Activated T-cell treated with anti-CD3 and anti-CD28 coated beads, Interleukin-2, amount 50 U/mL, for 4 hours (primary cell): ENCODE data around the gene UGT1A3. TPM values are rescaled to one million over a fixed set of nuclear protein-coding genes. Genes with fewer than 3 reads are reported as not detected.

Experiments used
- ATAC-seq, 2 donors: fragments of 200-7000 bp; cut with Tn5 transposase; one replicate each; pipeline ENCODE4 v1.10.0; 2021
- DNase-seq: peaks from one replicate; pipeline ENCODE4 v3.0.0-alpha.2; 2020
- H3K27me3 Mint-ChIP-seq: one replicate; pipeline ENCODE4 v1.8.0; 2021; ENCODE audit warnings: low read depth, mixed read lengths
- H3K36me3 Mint-ChIP-seq: one replicate; pipeline ENCODE4 v1.8.0; 2022; ENCODE audit warnings: mixed read lengths; ENCODE audit not compliant: insufficient read depth
- H3K4me1 Mint-ChIP-seq: one replicate; pipeline ENCODE4 v1.8.0; 2021; ENCODE audit warnings: low read depth, mixed read lengths
- H3K4me3 Mint-ChIP-seq: one replicate; pipeline ENCODE4 v1.8.0; 2021; ENCODE audit warnings: mild to moderate bottlenecking, moderate library complexity, mixed read lengths
- H3K9me3 Mint-ChIP-seq: one replicate; pipeline ENCODE4 v1.8.0; 2021; ENCODE audit warnings: mixed read lengths
- total RNA-seq, 3 donors: library from RNA; stranded (reverse); gene quantifications; one replicate each; pipeline ENCODE4 v1.2.1, GENCODE V29; 2021

UGT1A3 gene
- total RNA-seq, 3 donors from 2014 or later = not detected

GRCh38 chr2:233817995-233818638, 89.3 kb downstream of the UGT1A3 start:
- Mint-ChIP-seq H3K36me3 (no peaks in the 10 kb centered on the region), H3K4me3 (no peak overlapping the region), H3K9me3 (no peaks in the 10 kb centered on the region), H3K4me1 (no peaks in the 10 kb centered on the region), H3K27me3 (peaks cover 14% of the 10 kb centered on the region)
- ATAC-seq (no peak), DNase-seq (no peak)

GRCh38 chr2:233818639-233819621, 90.1 kb downstream of the UGT1A3 start:
- DNase-seq (no peak), ATAC-seq (no peak)
- H3K9me3 Mint-ChIP-seq = no peaks in the 10 kb centered on the region
- no peaks in the 10 kb centered on the region for H3K36me3 Mint-ChIP-seq
- H3K4me3 Mint-ChIP-seq = no peak overlapping the region
- H3K27me3 Mint-ChIP-seq = peaks cover 14% of the 10 kb centered on the region
- H3K4me1 Mint-ChIP-seq = no peaks in the 10 kb centered on the region

GRCh38 chr2:233819884-233820773, 91.3 kb downstream of the UGT1A3 start:
- no peaks in the 10 kb centered on the region for H3K4me1 Mint-ChIP-seq
- peaks cover 12% of the 10 kb centered on the region for H3K27me3 Mint-ChIP-seq
- no peak overlapping the region for H3K4me3 Mint-ChIP-seq
- no peaks in the 10 kb centered on the region for H3K36me3 Mint-ChIP-seq
- DNase-seq (no peak), ATAC-seq (no peak)
- no peaks in the 10 kb centered on the region for H3K9me3 Mint-ChIP-seq

GRCh38 chr2:233820774-233821105, 91.9 kb downstream of the UGT1A3 start:
- Mint-ChIP-seq H3K36me3 (no peaks in the 10 kb centered on the region), H3K4me1 (no peaks in the 10 kb centered on the region), H3K27me3 (peaks cover 14% of the 10 kb centered on the region), H3K9me3 (no peaks in the 10 kb centered on the region), H3K4me3 (no peak overlapping the region)
- no peak for DNase-seq
- ATAC-seq = no peak

GRCh38 chr2:233821196-233821595, 92.4 kb downstream of the UGT1A3 start:
- ATAC-seq (no peak), DNase-seq (no peak)
- Mint-ChIP-seq H3K4me1 (no peaks in the 10 kb centered on the region), H3K36me3 (no peaks in the 10 kb centered on the region), H3K9me3 (no peaks in the 10 kb centered on the region), H3K27me3 (peaks cover 14% of the 10 kb centered on the region), H3K4me3 (no peak overlapping the region)

- no peaks in the 10 kb centered on the region for H3K4me1 Mint-ChIP-seq
- H3K27me3 Mint-ChIP-seq = peaks cover 16% of the 10 kb centered on the region
- DNase-seq (no peak), ATAC-seq (no peak)
- H3K4me3 Mint-ChIP-seq = no peak overlapping the region
- H3K36me3 Mint-ChIP-seq = no peaks in the 10 kb centered on the region
- no peaks in the 10 kb centered on the region for H3K9me3 Mint-ChIP-seq
Measured at GRCh38 chr2:233821709-233822100, 92.9 kb downstream of the UGT1A3 start.

- DNase-seq (no peak), ATAC-seq (no peak)
- Mint-ChIP-seq H3K36me3 (no peaks in the 10 kb centered on the region), H3K4me1 (no peaks in the 10 kb centered on the region), H3K27me3 (peaks cover 16% of the 10 kb centered on the region), H3K9me3 (no peaks in the 10 kb centered on the region), H3K4me3 (no peak overlapping the region)
Measured at GRCh38 chr2:233822101-233822771, 93.4 kb downstream of the UGT1A3 start.

Other genes starting within 250 kb of the UGT1A3 start
- gene USP40, start 162.3 kb upstream of the UGT1A3 start, total RNA-seq = 10 to 100 TPM; 10.8 to 12.5 (median 11.5) TPM
- gene UGT1A8, start 111.4 kb upstream of the UGT1A3 start, total RNA-seq = not detected
- not detected for gene UGT1A10, start 92.6 kb upstream of the UGT1A3 start, total RNA-seq
- not detected for gene UGT1A9, start 57.1 kb upstream of the UGT1A3 start, total RNA-seq
- under 1 TPM in 1 of 3 donors, not detected in 2; 0.10 TPM for gene UGT1A7, start 47.1 kb upstream of the UGT1A3 start, total RNA-seq
- under 1 TPM in 1 of 3 donors, not detected in 2; 0.24 TPM for gene UGT1A6, start 36.2 kb upstream of the UGT1A3 start, total RNA-seq
- gene UGT1A5, start 16.1 kb upstream of the UGT1A3 start, total RNA-seq = not detected
- gene UGT1A4, start 10.3 kb upstream of the UGT1A3 start, total RNA-seq = not detected
- not detected for gene UGT1A1, start 31.2 kb downstream of the UGT1A3 start, total RNA-seq
- not detected for gene MROH2A, start 49.3 kb downstream of the UGT1A3 start, total RNA-seq
- 1 to 10 TPM; 4.3 to 6.2 (median 5.8) TPM for gene HJURP, start 125.5 kb downstream of the UGT1A3 start, total RNA-seq
- under 1 TPM in 1 of 3 donors, not detected in 2; 0.11 TPM for gene TRPM8, start 188.3 kb downstream of the UGT1A3 start, total RNA-seq